ENCODE measurements around the gene CFAP73.

- TF ChIP-seq CTCF (IDR thresholded peaks at IDR 0.05) (no peak), POLR2A (IDR thresholded peaks at IDR 0.05) (no peak)
Measured at GRCh38 chr12:113163030-113163360, 13.5 kb downstream of the CFAP73 start.

All from right lobe of liver (tissue), 4 donors.